ENCODE data around the gene EFCAB6. TPM values are rescaled to one million over a fixed set of nuclear protein-coding genes. Genes with fewer than 3 reads are reported as not detected.

EFCAB6 gene
- total and polyA plus RNA-seq, 12 donors, result 1.6 to 4.8 (median 2.9) TPM

GRCh38 chr22:43532301-43533155 is 279.6 kb downstream of the EFCAB6 start:
- Histone ChIP-seq H3K27me3 (no peaks in the 10 kb centered on the region), H3K4me1 (replicated peaks in 1 of 2) (no peaks in the 10 kb centered on the region), H3K9me3 (replicated peaks in 1 of 3) (peaks cover 0 to 4% (median 0%) of the 10 kb centered on the region in 3 donors), H3K27ac (no peak overlapping the region), H3K4me3 (no peak overlapping the region), H3K36me3 (replicated peaks in 1 of 2) (no peaks in the 10 kb centered on the region)
- 87 to 90% (median 88%) methylated on average over 13 to 17 of the region's 17 CpGs for WGBS, 4 donors
- DNase-seq, result no peak
- intact Hi-C loops (cut with DNase I), result no loop called here
- TF ChIP-seq CTCF (IDR thresholded peaks at IDR 0.05) (no peak), POLR2A (IDR thresholded peaks at IDR 0.05) (no peak)

- no peak for DNase-seq
These were observed 280.5 kb downstream of the EFCAB6 start for GRCh38 chr22:43531651-43532050.

GRCh38 chr22:43530349-43531201 is 281.5 kb downstream of the EFCAB6 start:
- DNase-seq, result no peak
- Histone ChIP-seq H3K4me3 (no peak overlapping the region), H3K36me3 (replicated peaks in 1 of 2) (no peaks in the 10 kb centered on the region), H3K27ac (no peak overlapping the region), H3K27me3 (no peaks in the 10 kb centered on the region), H3K9me3 (replicated peaks in 1 of 3) (no peaks in the 10 kb centered on the region), H3K4me1 (replicated peaks in 1 of 2) (no peaks in the 10 kb centered on the region)
- no peak for TF ChIP-seq POLR2A (IDR thresholded peaks at IDR 0.05)
- 86 to 89% (median 88%) methylated on average over 26 to 34 of the region's 34 CpGs for WGBS, 4 donors
- intact Hi-C loops (cut with DNase I), result no loop called here

More at GRCh38 chr22:43531651-43532050, 280.5 kb downstream of the EFCAB6 start:
- Histone ChIP-seq H3K4me3 (no peak overlapping the region), H3K9me3 (replicated peaks in 1 of 3) (no peaks in the 10 kb centered on the region), H3K4me1 (replicated peaks in 1 of 2) (no peaks in the 10 kb centered on the region), H3K27ac (no peak overlapping the region), H3K36me3 (replicated peaks in 1 of 2) (no peaks in the 10 kb centered on the region), H3K27me3 (no peaks in the 10 kb centered on the region)
- intact Hi-C loops (cut with DNase I), result no loop called here
- no peak for TF ChIP-seq CTCF (IDR thresholded peaks at IDR 0.05)
- TF ChIP-seq POLR2A (IDR thresholded peaks at IDR 0.05), result no peak
- 29 to 75% (median 66%) methylated on average over 2 to 4 of the region's 4 CpGs for WGBS, 4 donors

- Histone ChIP-seq H3K27me3 (no peaks in the 10 kb centered on the region), H3K36me3 (replicated peaks in 1 of 2) (no peaks in the 10 kb centered on the region), H3K27ac (no peak overlapping the region), H3K9me3 (replicated peaks in 1 of 3) (no peaks in the 10 kb centered on the region), H3K4me3 (no peak overlapping the region), H3K4me1 (replicated peaks in 1 of 2) (no peaks in the 10 kb centered on the region)
- TF ChIP-seq CTCF (IDR thresholded peaks at IDR 0.05) (no peak), POLR2A (IDR thresholded peaks at IDR 0.05) (no peak)
- DNase-seq, result no peak
- WGBS, 4 donors, result 78 to 85% (median 81%) methylated on average over 8 to 9 of the region's 9 CpGs
- intact Hi-C loops (cut with DNase I), result no loop called here
These were observed 282.2 kb downstream of the EFCAB6 start for GRCh38 chr22:43529934-43530333.

Measured in adrenal gland (tissue), 12 donors.